ENCODE data around the gene CRYZ.
A peak's percentile ranks its signal among the peaks of the same experiment; 100 is the strongest.
"Not testable (repeated sequence)": the region's sequence is repeated elsewhere in the genome, so short reads cannot be mapped to it uniquely, and the experiment has no call there.

CRYZ gene

GRCh38 chr1:74756650-74757049 is 23.8 kb upstream of the CRYZ start:
- not testable (repeated sequence) for H3K4me3 ChIP-seq (ENCODE audit: low read length); H3K9ac ChIP-seq (ENCODE audit: low read depth, low read length); H3K27me3 ChIP-seq (ENCODE audit: insufficient read depth, low read length); H3K27ac ChIP-seq (ENCODE audit: low read depth, low read length)
- WGBS: 96% methylated on average over 2 of the region's 2 CpGs
- peaks cover 71% of the 10 kb centered on the region for H3K36me3 ChIP-seq (ENCODE audit: insufficient read depth, low read length)
- H3K4me1 ChIP-seq (ENCODE audit: insufficient read depth, low read length): peaks cover 12% of the 10 kb centered on the region
- H3K9me3 ChIP-seq (ENCODE audit: insufficient read depth, low read depth, low read length): peaks cover 10% of the 10 kb centered on the region

GRCh38 chr1:74755475-74755874 is 22.6 kb upstream of the CRYZ start:
- Histone ChIP-seq H3K27ac (ENCODE audit: low read depth, low read length) (no peak overlapping the region), H3K9ac (ENCODE audit: low read depth, low read length) (no peak overlapping the region), H3K9me3 (ENCODE audit: insufficient read depth, low read depth, low read length) (peaks cover 10% of the 10 kb centered on the region), H3K4me1 (ENCODE audit: insufficient read depth, low read length) (peaks cover 12% of the 10 kb centered on the region), H3K36me3 (ENCODE audit: insufficient read depth, low read length) (peaks cover 72% of the 10 kb centered on the region), H3K4me3 (ENCODE audit: low read length) (no peak overlapping the region), H3K27me3 (ENCODE audit: insufficient read depth, low read length) (no peaks in the 10 kb centered on the region)

- Histone ChIP-seq H3K4me1 (ENCODE audit: insufficient read depth, low read length) (peaks cover 12% of the 10 kb centered on the region), H3K27me3 (ENCODE audit: insufficient read depth, low read length) (no peaks in the 10 kb centered on the region), H3K36me3 (ENCODE audit: insufficient read depth, low read length) (peaks cover 86% of the 10 kb centered on the region), H3K27ac (ENCODE audit: low read depth, low read length) (0 out of 2 replicates have a peak overlapping the region, but pooled peaks have one; percentile 19), H3K4me3 (ENCODE audit: low read length) (no peak overlapping the region), H3K9ac (ENCODE audit: low read depth, low read length) (no peak overlapping the region), H3K9me3 (ENCODE audit: insufficient read depth, low read depth, low read length) (peaks cover 10% of the 10 kb centered on the region)
- WGBS: 76% methylated on average over 2 of the region's 2 CpGs
These were observed 20.3 kb upstream of the CRYZ start for GRCh38 chr1:74753104-74753503.

- Histone ChIP-seq H3K9me3 (ENCODE audit: insufficient read depth, low read depth, low read length) (0 out of 2 replicates have a peak, but pooled peaks cover 9% of the 10 kb centered on the region), H3K4me1 (ENCODE audit: insufficient read depth, low read length) (peaks cover 12% of the 10 kb centered on the region), H3K4me3 (ENCODE audit: low read length) (no peak overlapping the region), H3K27ac (ENCODE audit: low read depth, low read length) (no peak overlapping the region), H3K9ac (ENCODE audit: low read depth, low read length) (no peak overlapping the region), H3K36me3 (ENCODE audit: insufficient read depth, low read length) (peaks cover 77% of the 10 kb centered on the region), H3K27me3 (ENCODE audit: insufficient read depth, low read length) (no peaks in the 10 kb centered on the region)
- 89% methylated on average over 1 of the region's 1 CpG for WGBS
These were observed 16.1 kb upstream of the CRYZ start for GRCh38 chr1:74748960-74749359.

GRCh38 chr1:74745247-74745646 is 12.4 kb upstream of the CRYZ start:
- peaks cover 73% of the 10 kb centered on the region for H3K36me3 ChIP-seq (ENCODE audit: insufficient read depth, low read length)
- H3K27ac ChIP-seq (ENCODE audit: low read depth, low read length); H3K4me1 ChIP-seq (ENCODE audit: insufficient read depth, low read length); H3K9me3 ChIP-seq (ENCODE audit: insufficient read depth, low read depth, low read length); H3K27me3 ChIP-seq (ENCODE audit: insufficient read depth, low read length); H3K9ac ChIP-seq (ENCODE audit: low read depth, low read length); H3K4me3 ChIP-seq (ENCODE audit: low read length): not testable (repeated sequence)
- WGBS: 98% methylated on average over 6 of the region's 6 CpGs

GRCh38 chr1:74740307-74740980 is 7.6 kb upstream of the CRYZ start:
- not testable (repeated sequence) for H3K4me3 ChIP-seq (ENCODE audit: low read length); H3K4me1 ChIP-seq (ENCODE audit: insufficient read depth, low read length); H3K9me3 ChIP-seq (ENCODE audit: insufficient read depth, low read depth, low read length); H3K9ac ChIP-seq (ENCODE audit: low read depth, low read length); H3K27ac ChIP-seq (ENCODE audit: low read depth, low read length); H3K27me3 ChIP-seq (ENCODE audit: insufficient read depth, low read length)
- 92% methylated on average over 13 of the region's 13 CpGs for WGBS
- peaks cover 80% of the 10 kb centered on the region for H3K36me3 ChIP-seq (ENCODE audit: insufficient read depth, low read length)

- Histone ChIP-seq H3K9ac (ENCODE audit: low read depth, low read length) (no peak overlapping the region), H3K27ac (ENCODE audit: low read depth, low read length) (no peak overlapping the region), H3K4me1 (ENCODE audit: insufficient read depth, low read length) (peaks cover 4% of the 10 kb centered on the region), H3K27me3 (ENCODE audit: insufficient read depth, low read length) (no peaks in the 10 kb centered on the region), H3K4me3 (ENCODE audit: low read length) (no peak overlapping the region), H3K9me3 (ENCODE audit: insufficient read depth, low read depth, low read length) (no peaks in the 10 kb centered on the region), H3K36me3 (ENCODE audit: insufficient read depth, low read length) (peaks cover 64% of the 10 kb centered on the region)
- WGBS: 87% methylated on average over 4 of the region's 4 CpGs
These were observed 4.5 kb upstream of the CRYZ start for GRCh38 chr1:74737333-74737732.

GRCh38 chr1:74733604-74734484 is 994 bp upstream of the CRYZ start:
- H3K36me3 ChIP-seq (ENCODE audit: insufficient read depth, low read length): peaks cover 33% of the 10 kb centered on the region
- H3K4me3 ChIP-seq (ENCODE audit: low read length): peak overlapping the region; percentile 85
- H3K9ac ChIP-seq (ENCODE audit: low read depth, low read length): peak overlapping the region; percentile 92
- H3K27me3 ChIP-seq (ENCODE audit: insufficient read depth, low read length): no peaks in the 10 kb centered on the region
- peaks cover 19% of the 10 kb centered on the region for H3K4me1 ChIP-seq (ENCODE audit: insufficient read depth, low read length)
- 69% methylated on average over 11 of the region's 11 CpGs for WGBS
- H3K27ac ChIP-seq (ENCODE audit: low read depth, low read length): peak overlapping the region; percentile 95
- H3K9me3 ChIP-seq (ENCODE audit: insufficient read depth, low read depth, low read length): no peaks in the 10 kb centered on the region

- Histone ChIP-seq H3K9ac (ENCODE audit: low read depth, low read length) (peak overlapping the region; percentile 92), H3K27ac (ENCODE audit: low read depth, low read length) (peak overlapping the region; percentile 95; the same call in 1 of the 2 replicates), H3K4me3 (ENCODE audit: low read length) (peak overlapping the region; percentile 85), H3K4me1 (ENCODE audit: insufficient read depth, low read length) (peaks cover 19% of the 10 kb centered on the region), H3K36me3 (ENCODE audit: insufficient read depth, low read length) (peaks cover 23% of the 10 kb centered on the region)
- H3K9me3 ChIP-seq (ENCODE audit: insufficient read depth, low read depth, low read length); H3K27me3 ChIP-seq (ENCODE audit: insufficient read depth, low read length): not testable (repeated sequence)
- WGBS: 63% methylated on average over 10 of the region's 17 CpGs
These were observed 541 bp downstream of the CRYZ start for GRCh38 chr1:74732071-74732946.

GRCh38 chr1:74731399-74732052 is 1.3 kb downstream of the CRYZ start:
- 87% methylated on average over 10 of the region's 11 CpGs for WGBS
- Histone ChIP-seq H3K9me3 (ENCODE audit: insufficient read depth, low read depth, low read length) (peaks cover 5% of the 10 kb centered on the region; the same call in 1 of the 2 replicates), H3K27ac (ENCODE audit: low read depth, low read length) (no peak overlapping the region), H3K9ac (ENCODE audit: low read depth, low read length) (no peak overlapping the region), H3K4me1 (ENCODE audit: insufficient read depth, low read length) (peaks cover 19% of the 10 kb centered on the region), H3K27me3 (ENCODE audit: insufficient read depth, low read length) (no peaks in the 10 kb centered on the region), H3K36me3 (ENCODE audit: insufficient read depth, low read length) (peaks cover 16% of the 10 kb centered on the region; the same call in 1 of the 2 replicates), H3K4me3 (ENCODE audit: low read length) (no peak overlapping the region)
